Muscle layer of duodenum (tissue), 2 donors: ENCODE results near the gene SERPIND1.

Experiments used
- H3K27ac ChIP-seq: one replicate; pipeline ENCODE4 v1.7.0; 2013; ENCODE audit warnings: mild to moderate bottlenecking, low read length
- H3K27me3 ChIP-seq: one replicate; pipeline ENCODE4 v1.7.0; 2013; ENCODE audit warnings: low read depth, mild to moderate bottlenecking, control low read depth, low read length
- H3K36me3 ChIP-seq, 2 donors: one replicate each; pipeline ENCODE4 v1.7.0; 2013; ENCODE audit warnings: low read length in 2 of 2, control low read depth in 1 of 2, mild to moderate bottlenecking in 1 of 2; ENCODE audit not compliant: insufficient read depth in 2 of 2, control insufficient read depth in 1 of 2
- H3K4me1 ChIP-seq, 2 donors: one replicate each; pipeline ENCODE4 v1.7.0; 2013; ENCODE audit warnings: low read length in 2 of 2, mild to moderate bottlenecking in 2 of 2, control low read depth in 1 of 2, moderate library complexity in 1 of 2; ENCODE audit not compliant: insufficient read depth in 2 of 2, control insufficient read depth in 1 of 2
- H3K4me3 ChIP-seq, 2 donors: one replicate each; pipeline ENCODE4 v1.7.0; 2013; ENCODE audit warnings: low read length in 2 of 2, low read depth in 1 of 2, mild to moderate bottlenecking in 1 of 2
- H3K9me3 ChIP-seq, 2 donors: one replicate each; pipeline ENCODE4 v1.7.0; 2013; ENCODE audit warnings: low read length in 2 of 2, control low read depth in 1 of 2, mild to moderate bottlenecking in 1 of 2; ENCODE audit not compliant: control insufficient read depth in 1 of 2
- donor health status: healthy.

The SERPIND1 gene

GRCh38 chr22:20748731-20749428 lies 25.0 kb upstream of the SERPIND1 start:
- Histone ChIP-seq H3K4me3 (no peak overlapping the region), H3K9me3 (no peaks in the 10 kb centered on the region), H3K27me3 (no peaks in the 10 kb centered on the region), H3K4me1 (peaks cover 9 to 13% of the 10 kb centered on the region in 2 donors), H3K27ac (no peak overlapping the region), H3K36me3 (peaks cover 37 to 65% of the 10 kb centered on the region in 2 donors)

DNA sequence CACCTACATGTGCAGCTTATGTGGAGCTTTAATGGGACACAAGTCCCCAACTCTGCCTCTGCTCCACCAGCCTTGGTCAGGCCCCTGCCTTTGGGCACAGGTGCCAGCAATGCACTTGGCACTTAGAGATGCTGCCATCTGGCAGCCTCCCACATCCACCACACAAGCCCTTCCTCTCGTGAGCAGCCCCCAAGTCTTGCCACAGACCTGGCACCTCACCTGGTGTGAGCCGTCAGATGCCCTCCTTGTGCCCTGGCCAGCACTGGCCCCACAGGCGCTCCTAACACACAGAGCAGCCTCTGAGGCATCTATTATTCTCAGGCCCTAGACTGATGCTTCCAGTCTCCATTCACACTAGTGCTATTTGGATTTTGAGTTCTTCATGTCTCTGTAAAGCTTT lies 24.5 kb upstream of the SERPIND1 start:
- Histone ChIP-seq H3K4me3 (no peak overlapping the region), H3K36me3 (peaks cover 34 to 61% of the 10 kb centered on the region in 2 donors), H3K4me1 (peaks cover 9 to 13% of the 10 kb centered on the region in 2 donors), H3K27ac (peak overlapping the region; percentile 45), H3K9me3 (no peaks in the 10 kb centered on the region), H3K27me3 (no peaks in the 10 kb centered on the region)

GRCh38 chr22:20750461-20751184 lies 23.3 kb upstream of the SERPIND1 start:
- H3K4me1 ChIP-seq, result peaks cover 9 to 13% of the 10 kb centered on the region in 2 donors
- H3K4me3 ChIP-seq, result no peak overlapping the region
- H3K36me3 ChIP-seq, result peaks cover 26 to 50% of the 10 kb centered on the region in 2 donors
- H3K27ac ChIP-seq, result no peak overlapping the region
- no peaks in the 10 kb centered on the region for H3K9me3 ChIP-seq
- no peaks in the 10 kb centered on the region for H3K27me3 ChIP-seq

DNA sequence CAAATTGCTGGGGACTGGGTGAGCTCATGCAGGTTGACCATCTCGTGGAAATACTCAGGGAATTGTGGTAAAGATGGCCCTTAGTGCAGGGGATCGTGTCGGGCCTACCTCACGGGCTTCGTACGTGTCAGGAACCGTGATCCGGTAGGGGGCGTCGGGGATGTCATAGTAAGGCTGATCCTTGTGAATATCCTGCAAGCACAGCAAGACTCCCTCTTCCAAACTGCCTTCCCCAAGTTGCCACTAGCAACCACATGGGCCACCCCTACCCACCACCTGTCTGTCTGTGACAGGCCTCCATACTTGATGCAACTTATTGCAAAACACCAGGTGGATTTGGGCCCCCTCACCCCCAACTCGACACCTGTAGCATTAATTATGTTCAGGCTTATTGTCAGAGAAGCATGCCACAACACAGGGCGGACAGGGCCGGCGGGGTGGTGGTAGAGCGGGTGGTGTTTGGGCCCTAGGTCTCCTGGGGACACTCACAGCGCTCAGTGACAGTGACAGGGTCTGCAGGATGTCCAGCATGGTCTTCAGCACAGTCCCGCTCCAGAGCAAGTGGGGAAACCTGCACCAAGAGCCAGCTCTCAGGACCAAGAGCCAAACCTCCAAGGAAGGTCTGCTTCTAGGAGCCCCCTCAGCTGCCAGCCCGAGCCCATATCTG lies 22.6 kb upstream of the SERPIND1 start:
- peaks cover 9 to 13% of the 10 kb centered on the region in 2 donors for H3K4me1 ChIP-seq
- H3K9me3 ChIP-seq, result no peaks in the 10 kb centered on the region
- peaks cover 26 to 49% of the 10 kb centered on the region in 2 donors for H3K36me3 ChIP-seq
- H3K27ac ChIP-seq, result no peak overlapping the region
- H3K4me3 ChIP-seq, result no peak overlapping the region
- no peaks in the 10 kb centered on the region for H3K27me3 ChIP-seq

DNA sequence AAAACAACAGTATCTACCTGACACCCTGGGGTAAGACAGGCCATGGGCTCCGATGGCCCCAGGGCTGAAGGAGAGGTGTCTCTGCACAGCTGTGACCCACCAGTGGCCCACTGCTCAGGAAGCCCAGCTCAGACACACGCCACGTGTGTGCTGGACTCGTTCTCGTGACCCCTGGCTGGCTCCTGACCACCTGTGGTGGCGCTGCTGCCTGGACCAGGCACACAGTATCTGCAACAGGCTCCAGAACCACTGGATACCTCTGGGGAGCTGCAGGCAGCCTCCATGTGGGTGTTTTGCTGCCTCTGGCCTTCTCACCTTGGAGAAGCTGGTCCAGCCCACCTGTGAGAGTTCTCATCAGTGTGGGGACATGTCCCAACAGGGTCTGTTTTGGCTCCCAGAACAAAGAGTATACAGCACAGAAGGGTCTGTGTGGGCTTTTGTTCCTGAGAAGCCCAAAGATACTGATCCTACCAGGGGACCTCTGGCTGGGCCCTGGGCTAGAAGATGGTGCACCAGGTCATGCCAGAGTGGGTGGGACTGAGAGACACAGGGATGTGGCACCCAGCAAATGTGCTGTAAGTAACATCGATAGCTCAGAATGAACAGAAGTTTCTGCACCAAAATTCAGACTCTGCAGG lies 21.7 kb upstream of the SERPIND1 start:
- H3K36me3 ChIP-seq, result peaks cover 26 to 43% of the 10 kb centered on the region in 2 donors
- peaks cover 9 to 13% of the 10 kb centered on the region in 2 donors for H3K4me1 ChIP-seq
- H3K27ac ChIP-seq, result no peak overlapping the region
- H3K27me3 ChIP-seq, result no peaks in the 10 kb centered on the region
- no peaks in the 10 kb centered on the region for H3K9me3 ChIP-seq
- H3K4me3 ChIP-seq, result no peak overlapping the region

DNA sequence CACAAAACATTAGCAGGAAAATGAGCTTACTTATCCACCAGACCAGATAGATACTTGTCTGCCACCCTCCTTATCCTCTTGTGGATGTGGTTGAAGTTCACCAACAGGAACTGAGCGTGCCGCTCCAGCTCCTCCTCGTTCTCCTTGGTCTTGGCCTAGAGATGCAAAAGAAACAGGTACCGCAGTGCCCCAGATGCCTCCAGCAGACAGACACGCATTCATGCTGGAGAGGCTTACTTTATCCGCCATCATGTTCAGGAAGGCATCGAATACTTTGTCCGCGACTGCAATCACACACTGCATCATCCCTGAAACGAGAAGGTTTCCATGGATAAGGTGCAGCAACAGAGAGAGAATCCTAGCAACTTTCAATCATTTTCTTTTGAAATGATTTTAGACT lies 21.0 kb upstream of the SERPIND1 start:
- peaks cover 9 to 13% of the 10 kb centered on the region in 2 donors for H3K4me1 ChIP-seq
- H3K9me3 ChIP-seq, result no peaks in the 10 kb centered on the region
- no peak overlapping the region for H3K4me3 ChIP-seq
- no peak overlapping the region for H3K27ac ChIP-seq
- H3K27me3 ChIP-seq, result no peaks in the 10 kb centered on the region
- H3K36me3 ChIP-seq, result peaks cover 26 to 44% of the 10 kb centered on the region in 2 donors

GRCh38 chr22:20756846-20757245 lies 17.1 kb upstream of the SERPIND1 start:
- Histone ChIP-seq H3K4me3 (no peak overlapping the region), H3K4me1 (no peaks in the 10 kb centered on the region), H3K27me3 (no peaks in the 10 kb centered on the region), H3K9me3 (no peaks in the 10 kb centered on the region), H3K27ac (no peak overlapping the region), H3K36me3 (peaks cover 30 to 49% of the 10 kb centered on the region in 2 donors)

DNA sequence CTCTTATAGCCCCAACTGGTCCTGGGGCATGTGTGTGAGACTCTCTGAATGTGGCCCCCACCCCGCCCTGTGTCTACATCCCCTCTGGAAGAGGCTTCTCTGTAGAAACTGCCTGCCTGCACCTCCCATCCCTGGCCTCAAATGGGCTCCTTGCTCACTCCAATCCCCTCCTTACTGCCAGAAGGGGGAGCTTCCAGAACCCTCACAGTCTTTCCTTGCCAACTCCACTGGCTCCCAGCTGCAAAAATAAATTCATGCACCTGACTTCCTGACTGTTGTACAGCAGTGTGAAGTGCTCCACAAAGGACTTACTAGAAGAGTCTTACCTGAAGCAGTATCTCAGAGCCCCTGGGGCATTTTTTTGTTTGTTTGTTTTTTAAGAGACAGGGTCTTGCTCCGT lies 15.2 kb upstream of the SERPIND1 start:
- Histone ChIP-seq H3K4me1 (no peaks in the 10 kb centered on the region), H3K36me3 (peaks cover 25 to 51% of the 10 kb centered on the region in 2 donors), H3K9me3 (no peaks in the 10 kb centered on the region), H3K4me3 (no peak overlapping the region), H3K27me3 (no peaks in the 10 kb centered on the region), H3K27ac (no peak overlapping the region)

GRCh38 chr22:20760084-20760483 lies 13.8 kb upstream of the SERPIND1 start:
- Histone ChIP-seq H3K27ac (no peak overlapping the region), H3K27me3 (no peaks in the 10 kb centered on the region), H3K9me3 (no peaks in the 10 kb centered on the region), H3K4me1 (no peaks in the 10 kb centered on the region), H3K36me3 (peaks cover 36 to 63% of the 10 kb centered on the region in 2 donors), H3K4me3 (no peak overlapping the region)

- H3K9me3 ChIP-seq, result no peaks in the 10 kb centered on the region
- H3K27me3 ChIP-seq, result no peaks in the 10 kb centered on the region
- H3K4me1 ChIP-seq, result no peaks in the 10 kb centered on the region
- H3K4me3 ChIP-seq, result no peak overlapping the region
- H3K36me3 ChIP-seq, result peaks cover 45 to 68% of the 10 kb centered on the region in 2 donors
- H3K27ac ChIP-seq, result no peak overlapping the region
These were observed 12.4 kb upstream of the SERPIND1 start for GRCh38 chr22:20761536-20761935.

DNA sequence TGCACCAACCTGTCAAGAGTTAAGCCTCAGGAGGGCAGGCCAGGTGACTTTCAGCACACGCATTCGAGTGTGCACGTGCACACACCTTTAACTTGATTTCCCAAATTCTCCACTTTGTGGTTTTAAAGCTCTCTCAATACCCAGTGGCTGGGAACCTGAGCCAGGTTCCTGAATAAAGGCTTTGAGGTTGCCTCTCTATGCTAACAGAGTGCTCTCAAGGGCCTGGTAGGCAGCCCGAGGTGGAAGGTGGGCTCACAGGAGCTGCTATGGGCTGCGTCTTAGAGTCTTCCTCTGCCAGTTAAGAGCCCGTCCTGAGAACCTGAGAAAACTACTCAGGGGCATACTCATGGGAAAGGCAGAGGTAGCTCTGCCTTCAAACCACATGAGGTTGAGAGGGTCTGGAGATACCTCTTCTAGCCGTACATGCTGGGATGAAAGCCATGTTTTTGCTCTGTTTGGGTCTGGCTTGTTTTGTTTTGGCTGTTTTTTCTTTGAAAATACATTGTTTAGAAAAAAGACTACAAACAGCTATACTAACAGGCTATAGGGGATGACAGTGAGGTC lies 11.6 kb upstream of the SERPIND1 start:
- H3K4me1 ChIP-seq, result no peaks in the 10 kb centered on the region
- no peaks in the 10 kb centered on the region for H3K9me3 ChIP-seq
- no peaks in the 10 kb centered on the region for H3K27me3 ChIP-seq
- H3K27ac ChIP-seq, result no peak overlapping the region
- peaks cover 45 to 68% of the 10 kb centered on the region in 2 donors for H3K36me3 ChIP-seq
- no peak overlapping the region for H3K4me3 ChIP-seq
